ENCODE data around the gene MORC1.
"Not testable (repeated sequence)": the region's sequence is repeated elsewhere in the genome, so short reads cannot be mapped to it uniquely, and the experiment has no call there.

Gene MORC1

DNA sequence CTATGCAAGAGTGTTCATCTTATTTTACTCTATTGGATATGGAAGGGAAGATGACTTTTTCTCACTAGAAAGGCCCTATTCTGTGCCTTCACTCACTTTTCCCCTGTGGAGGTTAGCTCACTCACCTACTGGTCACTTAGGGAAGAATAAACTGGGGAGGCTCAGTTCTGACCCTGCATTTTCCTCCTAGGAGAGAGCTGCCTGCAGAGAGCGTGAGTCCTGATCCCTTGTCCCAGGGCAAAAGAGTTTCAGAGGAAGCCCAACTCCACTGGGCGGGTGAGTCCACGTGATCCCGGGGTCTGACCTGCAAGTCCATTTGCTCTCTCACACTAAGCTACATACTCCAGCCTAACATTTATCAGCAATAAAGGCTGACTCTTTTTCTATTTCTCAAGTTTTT lies 8.4 kb downstream of the MORC1 start:
- no peak for DNase-seq

DNA sequence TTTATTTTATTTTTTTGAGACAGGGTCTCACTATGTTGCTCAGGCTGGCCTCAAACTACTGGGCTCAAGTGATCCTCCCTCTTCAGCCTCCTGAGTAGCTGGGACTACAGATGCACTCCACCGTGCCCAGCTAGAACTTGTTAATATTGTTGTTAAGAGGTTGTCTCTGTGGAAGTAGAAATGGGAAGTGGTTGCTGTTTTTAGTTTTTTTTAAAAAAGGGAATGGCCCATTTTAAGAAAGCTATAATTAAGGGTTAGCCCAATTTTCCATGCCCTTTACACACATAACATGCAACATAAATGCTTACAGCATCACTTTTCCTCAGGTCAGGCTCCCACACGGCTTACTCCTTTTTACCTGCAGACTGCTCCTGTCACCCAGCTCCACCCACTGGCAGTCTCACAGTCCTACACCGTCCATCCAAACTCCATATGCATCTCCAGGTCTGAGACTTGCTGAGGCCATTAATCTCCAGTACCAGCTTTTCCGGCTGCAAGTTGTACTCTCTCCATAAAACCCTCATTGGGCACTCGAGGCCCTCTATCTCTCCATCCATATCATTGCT lies 19.8 kb downstream of the MORC1 start:
- peak; percentile 7 for DNase-seq

DNA sequence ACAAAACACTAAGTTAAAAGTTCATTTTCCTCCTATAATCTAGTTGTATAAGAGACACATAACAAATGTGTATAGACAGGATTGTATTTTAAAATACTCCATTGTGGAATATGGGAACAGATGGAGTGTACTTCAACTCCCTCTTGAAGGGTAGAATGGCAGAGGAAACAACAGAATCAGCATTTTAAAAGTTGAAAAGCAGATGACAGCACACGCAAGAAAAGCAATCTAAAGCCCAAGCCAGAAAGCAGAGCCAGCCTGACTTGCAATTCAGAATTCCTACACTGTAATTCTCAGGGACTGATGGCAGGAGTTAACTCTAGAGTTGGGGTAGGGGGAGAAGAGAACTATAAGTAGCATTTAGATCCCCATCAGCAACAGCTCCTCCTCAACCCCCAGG lies 22.8 kb downstream of the MORC1 start:
- DNase-seq, result no peak

DNA sequence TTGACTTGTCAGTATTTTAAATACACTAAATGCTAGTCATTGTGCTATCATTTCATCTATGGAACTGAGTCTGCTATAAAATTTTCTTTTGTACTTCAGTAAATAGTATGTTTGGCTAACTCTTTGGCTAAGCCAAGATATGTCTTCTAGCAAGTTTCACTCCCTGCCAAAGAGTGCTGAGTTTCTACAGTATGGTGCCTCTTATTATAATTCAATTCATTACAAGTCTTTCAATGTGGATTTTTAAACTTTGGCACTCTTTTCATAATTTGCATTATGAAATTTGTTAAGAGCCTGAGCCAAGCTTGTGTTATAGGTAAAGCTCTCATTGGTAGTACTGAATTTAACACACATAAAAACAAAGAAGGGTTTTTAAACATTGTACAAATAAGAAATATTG lies 24.4 kb downstream of the MORC1 start:
- no peak for DNase-seq

DNA sequence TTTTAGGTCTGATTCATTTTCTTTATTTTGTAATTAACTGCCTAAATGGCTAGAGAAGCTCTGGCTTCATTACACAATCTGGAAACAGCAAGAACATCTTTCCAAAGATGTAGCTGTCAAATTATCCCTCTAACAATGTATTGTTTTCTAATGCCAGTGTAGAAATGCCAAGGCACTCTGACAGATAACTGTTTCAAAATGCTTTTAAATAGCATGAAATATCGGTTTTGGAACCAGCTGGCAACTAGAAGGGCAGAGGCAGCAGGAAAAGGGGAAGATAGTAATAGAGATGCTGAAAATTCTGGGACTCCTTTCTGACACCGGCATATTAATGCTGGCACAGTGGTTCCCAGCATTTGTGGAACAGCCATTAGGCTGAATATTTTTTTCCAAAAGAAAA lies 26.1 kb downstream of the MORC1 start:
- DNase-seq, result no peak

DNA sequence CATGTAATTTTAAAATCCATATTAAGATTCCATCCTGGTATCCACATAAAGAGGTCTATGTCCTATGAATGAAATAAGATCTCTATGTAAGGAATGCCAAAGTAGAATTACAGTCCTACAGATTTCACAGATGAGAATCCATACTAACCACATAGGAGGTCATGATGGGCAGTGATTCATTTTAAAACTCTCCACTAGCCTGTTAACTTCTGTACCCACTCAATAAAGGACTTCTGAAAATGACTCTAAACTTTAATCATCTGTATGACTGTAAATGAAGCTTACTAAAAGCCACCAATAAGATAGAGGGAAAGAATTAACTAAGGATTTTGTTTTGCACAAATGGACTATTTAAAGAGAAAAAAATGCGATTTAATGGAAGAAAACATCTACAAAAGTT lies 28.7 kb downstream of the MORC1 start:
- DNase-seq, result no peak

DNA sequence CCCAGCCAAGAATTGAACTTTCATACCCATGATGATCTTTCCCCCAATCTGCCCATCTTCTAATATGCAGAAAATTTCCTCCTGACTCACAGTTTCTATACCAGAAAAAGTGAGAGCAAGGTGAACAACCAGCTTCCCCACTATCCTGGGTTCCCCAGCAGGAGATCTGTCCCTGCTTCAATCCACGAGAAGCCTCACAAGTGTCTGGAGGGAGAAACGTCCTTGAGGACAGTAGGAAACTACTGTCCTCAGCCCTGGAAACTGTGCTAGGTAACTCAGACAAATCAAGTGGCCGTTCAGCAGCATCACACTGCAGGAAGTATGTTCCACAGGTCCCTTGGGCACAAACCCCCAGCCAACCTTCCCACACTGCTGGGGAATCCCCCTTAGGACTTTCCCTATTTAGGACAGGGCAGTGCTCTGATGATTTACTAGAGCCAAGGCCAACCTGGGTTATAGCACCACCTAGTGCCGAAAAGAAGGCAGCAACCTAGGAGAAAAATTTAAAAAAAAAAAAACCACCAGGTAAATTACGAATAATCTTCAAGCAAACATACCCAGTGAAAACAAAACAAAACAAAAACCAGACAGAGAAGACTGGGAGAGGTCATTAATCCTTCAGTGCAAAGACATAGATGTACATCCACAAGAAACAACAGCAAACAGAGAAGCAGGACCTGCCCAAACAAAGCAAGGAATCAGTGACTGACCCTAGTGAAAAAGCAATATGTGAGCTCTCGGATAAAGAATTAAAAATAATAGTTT lies 36.0 kb downstream of the MORC1 start:
- DNase-seq, result peak; percentile 57

DNA sequence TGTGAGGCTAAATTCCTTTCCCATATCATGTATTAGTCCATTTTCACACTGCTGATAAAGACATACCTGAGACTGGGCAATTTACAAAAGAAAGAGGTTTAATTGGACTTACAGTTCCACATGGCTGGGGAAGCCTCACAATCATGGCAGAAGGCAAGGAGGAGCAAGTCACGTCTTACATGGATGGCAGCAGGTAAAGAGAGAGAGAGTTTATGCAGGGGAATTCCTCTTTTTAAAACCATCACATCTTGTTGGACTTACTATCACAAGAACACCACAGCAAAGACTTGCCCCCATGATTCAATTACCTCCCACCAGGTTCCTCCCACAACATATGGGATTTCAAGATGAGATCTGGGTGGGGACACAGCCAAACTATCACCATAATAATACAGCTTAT lies 37.8 kb downstream of the MORC1 start:
- DNase-seq, result not testable (repeated sequence)

DNA sequence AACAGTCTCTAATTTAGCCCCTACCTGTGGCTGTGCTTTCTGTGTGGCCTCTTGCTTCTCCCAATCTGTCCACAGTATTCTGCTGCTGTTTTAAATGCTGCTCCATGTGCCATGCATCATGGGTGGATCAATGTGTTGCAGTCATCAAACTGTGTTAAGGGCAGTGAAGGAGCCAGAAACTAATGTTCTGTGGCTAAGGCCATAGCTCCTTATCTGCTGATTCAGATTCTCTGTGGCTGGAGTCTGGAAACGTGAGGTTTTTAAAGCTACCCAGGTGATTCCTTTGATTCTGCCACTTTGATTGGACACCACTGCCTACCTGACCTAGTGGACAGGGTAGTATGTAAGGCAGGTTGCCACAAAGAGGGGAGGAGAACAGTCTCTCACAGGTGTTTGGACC lies 44.8 kb downstream of the MORC1 start:
- DNase-seq, result peak; percentile 34

DNA sequence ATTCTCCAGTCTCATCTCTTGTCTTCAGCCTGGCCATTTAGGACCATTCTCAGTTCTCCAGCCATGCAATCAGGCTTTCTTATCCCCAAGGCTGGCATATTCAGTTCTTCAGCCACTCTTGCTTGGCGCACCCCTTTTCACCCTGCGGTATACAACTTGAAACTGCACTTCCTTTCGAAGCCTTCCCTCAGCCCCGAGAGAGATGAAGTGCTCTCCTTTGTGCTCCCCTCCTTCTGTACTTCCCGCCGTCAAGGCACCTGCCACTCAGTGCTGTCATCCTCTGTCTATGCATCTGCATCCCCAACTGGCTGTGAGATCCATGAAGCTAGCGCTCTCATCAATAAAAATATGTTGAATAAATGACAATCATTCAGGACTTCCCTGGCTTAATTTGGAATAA lies 45.7 kb downstream of the MORC1 start:
- DNase-seq, result peak; percentile 35

DNA sequence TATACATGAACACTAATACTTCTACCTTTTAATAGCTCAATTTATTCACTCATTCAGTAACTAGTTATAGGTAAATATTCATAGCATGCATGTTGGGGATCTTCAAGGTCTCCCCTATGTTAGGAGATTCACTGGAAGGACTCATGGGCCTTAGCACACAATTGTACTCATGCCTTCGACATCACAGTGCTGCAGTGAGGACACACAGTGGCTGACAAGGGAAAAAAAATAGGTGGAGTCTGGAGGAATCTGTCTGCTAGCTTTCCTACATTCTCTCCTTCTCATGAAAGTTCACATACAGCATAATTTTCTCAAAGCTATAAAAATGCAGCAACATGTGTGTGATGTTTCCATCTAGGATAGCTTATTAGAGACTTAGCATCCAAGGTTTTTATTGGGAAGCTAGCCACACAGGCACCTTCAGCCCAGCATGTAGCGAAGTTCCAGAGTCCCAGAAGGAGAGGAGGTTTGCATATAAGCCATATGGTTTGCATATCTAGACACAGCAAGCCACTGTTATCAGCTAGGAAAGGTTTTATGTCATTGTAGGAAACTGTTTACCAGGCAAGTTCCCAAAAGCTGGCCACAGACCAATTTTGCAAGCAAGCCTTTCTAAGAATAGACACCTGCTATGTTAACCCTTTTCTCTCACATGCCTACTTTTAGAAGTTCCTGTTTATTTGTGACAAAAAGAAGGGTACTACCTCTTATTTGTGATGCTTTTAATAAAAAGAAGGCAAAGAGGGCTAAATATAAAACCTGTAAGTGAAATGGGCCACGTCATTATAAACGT lies 46.4 kb downstream of the MORC1 start:
- DNase-seq, result peak; percentile 86

DNA sequence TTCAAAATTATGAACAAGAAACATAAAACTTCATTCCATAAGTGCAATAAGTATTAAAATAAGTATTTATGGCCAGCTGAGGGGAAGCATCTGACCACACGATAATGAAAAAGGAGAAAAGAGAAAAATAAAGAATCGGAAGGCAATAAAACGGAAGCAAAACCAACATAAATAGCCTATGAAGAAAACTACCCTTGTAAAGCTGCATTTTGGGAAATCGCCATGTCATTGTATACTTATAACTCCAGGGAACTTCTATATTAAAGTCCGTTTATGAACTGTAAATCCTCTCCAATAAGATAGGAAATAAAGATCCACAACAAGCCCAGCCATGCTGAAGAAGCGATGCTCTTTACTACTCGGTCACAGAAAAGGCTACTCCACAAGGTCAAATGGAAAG lies 47.7 kb downstream of the MORC1 start:
- no peak for DNase-seq

DNA sequence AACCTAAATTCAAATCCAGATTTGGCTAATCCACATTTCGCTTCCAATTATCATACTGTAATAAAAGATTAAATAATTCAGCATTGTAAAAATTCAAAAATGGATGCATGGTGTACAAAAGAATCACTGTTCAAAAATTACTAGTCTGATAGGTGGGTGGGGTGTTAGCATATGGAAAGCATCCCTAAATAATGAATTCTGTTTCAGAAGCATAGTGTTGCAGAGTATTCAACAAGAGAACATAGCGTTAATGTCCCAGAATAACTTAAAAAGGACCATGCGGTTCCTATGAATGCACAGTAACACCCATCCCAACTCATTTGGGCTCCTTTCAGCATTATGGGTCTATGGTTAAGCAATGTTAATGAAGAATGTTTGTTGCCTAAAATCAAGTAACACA lies 51.1 kb downstream of the MORC1 start:
- DNase-seq, result no peak

DNA sequence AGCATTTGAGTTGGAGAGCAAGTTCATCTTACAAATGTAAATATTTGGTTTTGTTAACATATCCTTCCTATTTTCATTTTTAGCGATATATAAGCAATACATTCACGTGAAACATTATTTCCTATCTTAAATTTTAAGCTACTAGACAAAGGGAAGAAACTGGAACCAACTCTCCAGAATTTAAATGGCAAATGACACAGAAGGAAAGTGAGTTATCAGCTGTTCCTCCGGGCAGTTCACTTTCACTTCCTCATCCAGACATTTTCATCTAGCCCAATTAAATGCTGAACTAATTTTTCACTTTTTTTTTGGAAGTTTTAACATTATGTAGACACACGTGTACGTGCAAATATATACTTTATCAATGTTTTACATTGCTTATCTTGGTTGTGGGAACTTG lies 58.7 kb downstream of the MORC1 start:
- DNase-seq, result no peak

DNA sequence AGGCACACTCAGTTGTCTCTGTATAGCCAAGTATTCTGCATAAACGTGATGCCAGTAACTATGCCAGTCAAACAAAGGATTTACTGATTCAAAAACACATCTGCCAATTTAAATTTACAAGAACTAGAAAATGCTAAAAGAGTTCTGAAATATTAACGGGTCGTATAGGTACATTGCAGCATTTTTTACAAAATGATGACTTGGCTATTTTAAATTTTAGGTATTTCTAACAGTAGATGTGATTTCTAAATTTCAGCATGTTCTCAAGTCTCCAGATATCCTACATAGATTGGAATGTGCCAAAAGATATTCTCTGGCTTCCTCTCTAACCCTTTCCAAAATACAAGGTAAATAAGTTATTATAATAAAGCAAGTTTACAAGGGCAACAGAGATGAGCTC lies 60.3 kb downstream of the MORC1 start:
- no peak for DNase-seq

DNA sequence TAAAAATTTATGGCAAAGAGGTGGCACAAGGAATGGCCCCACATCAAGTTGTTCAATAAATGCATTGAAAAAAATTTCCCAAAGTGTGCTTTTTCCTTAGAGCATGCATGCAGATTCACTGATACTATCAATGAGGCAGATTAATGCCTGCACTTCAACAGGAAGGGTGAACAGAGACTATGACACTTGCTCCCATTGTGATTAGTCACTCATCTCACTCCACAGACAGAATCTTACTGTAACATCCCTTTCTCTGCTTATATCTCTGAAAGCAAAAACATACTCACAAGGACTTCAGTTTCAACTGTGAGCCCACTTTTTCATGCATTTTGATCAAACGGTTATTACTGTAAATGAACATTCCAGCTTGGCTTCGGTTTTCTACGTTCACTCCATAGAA lies 60.9 kb downstream of the MORC1 start:
- no peak for DNase-seq

DNA sequence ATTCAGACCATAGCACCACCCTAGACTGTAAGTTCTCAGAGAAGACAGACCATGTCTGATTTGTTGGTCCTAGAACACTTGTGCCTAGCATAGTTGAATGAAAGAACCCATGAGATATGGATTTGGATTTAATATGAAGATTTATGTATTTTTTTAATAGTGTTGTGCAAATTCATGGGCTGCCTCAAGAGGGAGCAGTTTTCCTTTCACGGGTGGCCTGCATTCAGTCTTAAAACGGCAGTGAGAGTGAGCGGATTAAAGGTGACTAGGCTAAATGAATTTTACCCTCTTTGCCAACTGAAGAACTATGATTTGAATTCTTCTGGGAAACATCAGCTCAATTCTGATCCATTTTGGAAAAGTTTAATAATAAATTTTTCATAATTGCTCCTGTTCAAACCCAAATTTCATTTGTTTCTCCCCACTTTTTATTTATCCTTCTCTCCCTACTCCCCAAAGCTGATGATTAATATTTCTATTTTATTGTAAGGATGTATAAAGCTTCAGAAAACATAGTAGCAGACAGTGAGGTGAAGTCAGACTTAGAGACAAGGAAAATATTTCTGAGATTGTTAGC lies 67.3 kb downstream of the MORC1 start:
- peak; percentile 59 for DNase-seq

DNA sequence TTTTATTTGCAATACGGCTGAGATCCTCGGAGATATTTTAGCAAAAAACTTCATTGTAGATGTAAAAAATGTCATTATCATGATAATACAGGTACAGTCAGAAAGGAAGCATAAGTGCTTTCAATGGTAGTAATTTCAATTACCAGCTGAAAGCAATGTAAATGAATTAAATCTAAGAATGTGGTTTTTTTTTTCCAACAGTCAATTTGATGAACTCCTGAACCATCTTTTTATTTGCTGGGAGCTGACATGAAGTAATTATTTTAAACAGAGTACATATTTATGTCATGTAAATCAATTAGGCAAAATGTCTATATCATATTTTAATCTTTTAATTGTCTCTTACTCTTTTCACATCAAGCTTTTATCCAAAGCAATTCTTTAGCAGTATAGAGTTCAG lies 70.6 kb downstream of the MORC1 start:
- DNase-seq, result no peak

DNA sequence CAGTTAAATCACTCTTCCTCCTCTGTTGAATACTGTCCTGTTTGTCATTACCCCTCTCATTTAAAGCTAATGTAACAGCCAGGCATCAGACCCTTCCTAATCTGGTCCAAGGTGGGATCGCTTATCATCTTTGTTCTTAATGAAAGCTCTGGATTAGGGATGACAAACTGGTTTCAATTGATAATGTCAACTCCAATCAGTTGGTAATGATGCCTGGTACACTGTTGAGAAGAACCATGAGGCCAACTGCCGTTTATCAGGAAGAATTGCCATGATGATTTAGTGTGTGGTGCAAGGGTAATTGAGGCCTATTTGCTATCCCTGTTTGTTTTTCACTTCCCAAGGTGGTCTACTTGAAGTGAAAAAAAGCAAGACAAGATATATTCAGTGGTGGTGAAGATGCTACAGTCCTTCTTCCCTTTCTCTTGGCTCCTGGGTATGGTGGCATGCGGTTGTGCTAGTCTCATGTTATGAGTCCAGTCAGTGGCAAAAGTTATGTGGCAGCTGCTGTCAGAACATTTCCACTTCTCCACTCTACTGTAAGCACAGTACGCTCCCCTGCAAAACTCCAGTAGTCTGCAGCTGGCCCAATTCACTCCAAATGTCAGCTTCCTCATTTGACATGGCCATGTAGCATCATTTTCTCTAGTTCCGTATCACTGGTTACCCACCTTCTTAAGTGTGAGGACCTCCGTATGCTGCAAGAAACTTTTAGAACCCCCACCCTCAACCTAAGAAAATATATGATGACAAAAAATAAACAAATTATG lies 72.5 kb downstream of the MORC1 start:
- DNase-seq, result no peak

DNA sequence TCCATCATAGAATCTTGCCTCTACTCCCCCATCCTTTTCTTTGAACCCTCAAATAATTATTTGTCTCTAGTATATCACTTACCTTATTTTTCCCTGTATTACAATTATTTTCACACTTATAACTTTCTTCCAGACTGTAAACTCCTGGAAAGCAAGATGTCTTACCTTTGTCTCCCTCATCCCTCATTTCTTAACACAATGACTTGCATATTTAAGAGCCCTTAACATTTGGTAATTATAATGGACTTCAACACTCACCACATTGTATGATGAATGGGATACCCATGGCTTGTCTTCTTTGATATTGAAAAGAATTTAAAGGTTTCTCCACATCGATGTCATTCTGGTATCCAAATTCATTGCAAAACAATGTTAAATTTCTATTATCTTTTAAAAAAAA lies 82.9 kb downstream of the MORC1 start:
- no peak for DNase-seq

DNA sequence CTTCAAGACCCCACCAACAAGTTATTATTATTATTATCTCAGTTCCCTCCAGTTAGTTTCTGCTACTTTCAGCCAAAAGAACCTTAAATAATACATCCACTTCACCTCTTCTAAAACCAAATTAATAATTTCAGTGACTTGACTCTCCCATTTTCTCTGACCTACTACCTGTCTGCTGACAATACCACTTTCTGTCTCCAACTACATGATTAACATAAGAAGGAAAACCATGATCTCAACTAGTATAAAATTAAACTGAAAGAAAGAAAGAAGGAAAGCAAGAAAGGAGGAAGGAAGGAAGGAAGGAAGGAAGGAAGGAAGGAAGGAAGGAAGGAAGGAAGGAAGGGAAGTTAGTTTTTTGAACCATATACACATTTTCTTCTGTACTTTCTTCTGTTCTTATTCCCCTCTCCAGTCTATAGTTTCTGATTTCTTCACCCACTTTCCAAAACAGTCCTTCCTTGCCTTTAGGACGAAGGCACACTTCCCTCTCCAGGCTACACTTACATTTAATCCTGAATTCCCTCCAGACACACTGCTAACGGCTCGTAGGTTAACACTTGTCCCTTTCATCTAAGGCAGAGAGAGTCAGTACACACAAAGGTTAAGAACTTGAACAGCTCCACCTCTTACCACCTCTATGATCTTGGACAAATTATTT lies 84.8 kb downstream of the MORC1 start:
- no peak for DNase-seq

DNA sequence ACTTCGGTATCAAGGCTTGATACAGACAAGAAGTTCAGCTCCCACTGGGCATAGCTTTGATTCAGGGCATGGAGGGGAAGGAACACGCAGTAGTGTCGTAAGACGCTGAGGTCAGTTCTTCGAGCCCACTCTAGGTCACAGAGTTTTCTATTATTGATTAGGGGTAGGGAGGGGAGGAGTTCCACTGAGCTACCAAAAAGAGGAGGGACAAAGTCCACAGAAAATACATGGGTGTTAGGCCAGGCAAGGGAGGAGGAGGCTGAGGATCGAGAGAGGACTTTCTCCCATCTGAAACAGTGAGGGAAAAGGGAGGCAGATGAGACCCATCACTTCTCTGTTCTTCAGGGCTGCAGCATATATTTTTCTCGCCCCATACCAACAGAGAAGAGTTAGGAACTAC lies 89.2 kb downstream of the MORC1 start:
- DNase-seq, result no peak

DNA sequence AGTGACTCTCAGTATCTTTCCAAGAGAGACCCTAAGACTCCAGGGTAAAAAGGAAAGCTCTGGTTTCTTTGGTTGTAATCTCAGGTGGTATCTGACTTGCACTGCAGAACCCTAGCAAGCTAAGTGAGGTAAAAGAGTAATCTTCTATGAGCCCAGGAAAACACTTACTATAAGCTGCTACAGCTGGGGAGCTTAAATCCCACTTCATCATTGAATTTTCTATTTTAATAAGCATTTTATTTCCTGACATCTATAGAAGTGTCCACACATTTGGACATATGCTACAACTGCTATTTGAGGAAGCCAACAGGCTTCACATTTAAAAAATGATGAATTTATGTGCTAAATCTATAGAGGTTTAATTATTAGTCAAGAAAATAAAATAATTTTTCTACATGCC lies 91.1 kb downstream of the MORC1 start:
- no peak for DNase-seq
